Fibroblast of the aortic adventitia (primary cell): ENCODE measurements around the gene NIPAL4. TPM values are rescaled to one million over a fixed set of nuclear protein-coding genes. Genes with fewer than 3 reads are reported as not detected.

Experiments used
- DNase-seq: peaks from one replicate; pipeline ENCODE4 v3.0.0-alpha.2; 2010; ENCODE audit warnings: low read depth
- H3K4me3 ChIP-seq: 2 replicates; pipeline ENCODE4 v1.5.1; 2011; ENCODE audit warnings: low read depth, mild to moderate bottlenecking, control low read depth, low read length, moderate library complexity
- CTCF ChIP-seq: IDR thresholded peaks from 2 replicates; pipeline ENCODE4 v1.5.1; 2011; ENCODE audit warnings: mild to moderate bottlenecking, low read length, control low read depth, inconsistent platforms; ENCODE audit not compliant: insufficient read depth
- total RNA-seq: library from RNA; depleted of rRNA; stranded (reverse); fragments of >200 nt; gene quantifications from 2 replicates; pipeline ENCODE4 v1.2.3, GENCODE V29; 2012; ENCODE audit warnings: low replicate concordance

The NIPAL4 gene
- total RNA-seq, 1 donor = under 0.01 TPM

GRCh38 chr5:157505496-157505895 is 45.5 kb downstream of the NIPAL4 start:
- no peak overlapping the region for H3K4me3 ChIP-seq
- DNase-seq = no peak
- no peak for TF ChIP-seq CTCF

GRCh38 chr5:157506066-157506590 is 46.1 kb downstream of the NIPAL4 start:
- no peak overlapping the region for H3K4me3 ChIP-seq
- no peak for DNase-seq
- TF ChIP-seq CTCF = no peak

GRCh38 chr5:157506981-157507780 is 47.2 kb downstream of the NIPAL4 start:
- peak; percentile 58 for DNase-seq

GRCh38 chr5:157509093-157509492 is 49.1 kb downstream of the NIPAL4 start:
- DNase-seq = no peak
- H3K4me3 ChIP-seq = no peak overlapping the region
- TF ChIP-seq CTCF = no peak

More at GRCh38 chr5:157506981-157507780, 47.2 kb downstream of the NIPAL4 start:
- no peak overlapping the region for H3K4me3 ChIP-seq
- TF ChIP-seq CTCF = no peak

GRCh38 chr5:157509587-157509986 is 49.6 kb downstream of the NIPAL4 start:
- DNase-seq = no peak
- TF ChIP-seq CTCF = no peak
- no peak overlapping the region for H3K4me3 ChIP-seq

GRCh38 chr5:157510682-157511081 is 50.7 kb downstream of the NIPAL4 start:
- TF ChIP-seq CTCF = no peak
- no peak overlapping the region for H3K4me3 ChIP-seq
- DNase-seq = no peak
